K562 (cell line): ENCODE measurements around the gene ZNF800. TPM values are rescaled to one million over a fixed set of nuclear protein-coding genes. Genes with fewer than 3 reads are reported as not detected.

Source experiments
- ATAC-seq: fragments of 200-7000 bp; cut with Tn5 transposase; 3 replicates; pipeline ENCODE4 v1.9.1; 2020; ENCODE audit warnings: moderate library complexity
- BruUV-seq: library from RNA; stranded (reverse); fragments of 400-500 nt; replicated peaks from 2 replicates; lab custom pipeline; 2021; lab: Mats Ljungman, UMichigan
- CTCF ChIA-PET: fragments of 300-600 bp; formaldehyde crosslinking; extraction: SDS; loops from one replicate; lab custom pipeline; 2021; ENCODE audit warnings: low intra/inter-chr PET ratio; lab: Yijun Ruan, JAX
- POLR2A ChIA-PET: fragments of 300-600, 350-650 bp; sonication (Branson Sonifier 250); formaldehyde crosslinking; extraction: SDS; loops from one replicate; lab custom pipeline; 2021; ENCODE audit warnings: antibody characterized with exemption, inconsistent platforms; lab: Yijun Ruan, JAX
- DNase-seq, 4 experiments: peaks; one replicate each; pipeline versions ENCODE4 v3.0.0 to v3.0.0-alpha.2; 2011 to 2018; ENCODE audit warnings: low spot score in 3 of 4, mixed read lengths in 3 of 4; ENCODE audit errors: extremely low read depth in 1 of 4
- FAIRE-seq: peaks from 2 replicates; lab custom pipeline; 2011; peaks lifted over from hg19 to GRCh38; lab: Jason Lieb, UNC
- H2AFZ ChIP-seq: 2 replicates; pipeline ENCODE4 v1.6.0; 2011; ENCODE audit warnings: low read depth, low read length, control low read depth, inconsistent platforms
- H3K27ac ChIP-seq: fragments of 200-600 bp; 3 replicates; pipeline ENCODE4 v1.8.0; 2011; ENCODE audit warnings: low read depth, mild to moderate bottlenecking, control low read depth, inconsistent platforms, low read length, moderate library complexity, mixed read lengths; ENCODE audit errors: extremely low read depth
- H3K27me3 ChIP-seq, 2 experiments: fragments of 300-600 bp in 1 of 2; 2 replicates in 1 of 2; 3 replicates in 1 of 2; pipeline versions ENCODE4 v1.6.0 to v1.8.0; 2011; ENCODE audit warnings: inconsistent platforms in 2 of 2, low read length in 2 of 2, mild to moderate bottlenecking in 1 of 2, mixed read lengths in 1 of 2, moderate library complexity in 1 of 2; ENCODE audit not compliant: control insufficient read depth in 2 of 2, insufficient read depth in 2 of 2
- H3K36me3 ChIP-seq: fragments of 300-600 bp; 3 replicates; pipeline ENCODE4 v1.8.0; 2011; ENCODE audit warnings: mild to moderate bottlenecking, low read length, inconsistent platforms; ENCODE audit not compliant: control insufficient read depth, insufficient read depth
- H3K4me1 ChIP-seq, 2 experiments: fragments of 200-600 bp in 1 of 2; replicated peaks in 1 of 2; 2 replicates in 1 of 2; 3 replicates in 1 of 2; pipeline versions ENCODE4 v1.5.1 to v1.8.0; 2011; ENCODE audit warnings: inconsistent platforms in 2 of 2, low read length in 2 of 2, mild to moderate bottlenecking in 1 of 2, mixed read lengths in 1 of 2, moderate library complexity in 1 of 2; ENCODE audit not compliant: control insufficient read depth in 2 of 2, insufficient read depth in 2 of 2
- H3K4me2 ChIP-seq: 2 replicates; pipeline ENCODE4 v1.6.1; 2011; ENCODE audit warnings: low read length, control low read depth, inconsistent platforms, mixed read lengths; ENCODE audit not compliant: insufficient read depth
- H3K4me3 ChIP-seq: fragments of 200-600 bp; sonication (generic), shearing (Covaris generic); 2 replicates; pipeline ENCODE4 v1.5.1; 2016; ENCODE audit warnings: control low read depth, inconsistent platforms
- H3K79me2 ChIP-seq: fragments of 200-600 bp; 3 replicates; pipeline ENCODE4 v1.8.0; 2011; ENCODE audit warnings: low read length, inconsistent platforms; ENCODE audit not compliant: control insufficient read depth, insufficient read depth
- H3K9ac ChIP-seq, 2 experiments: 2 replicates each; pipeline versions ENCODE4 v1.6.0 to v1.6.1; 2011; ENCODE audit warnings: low read depth in 2 of 2, low read length in 2 of 2, control low read depth in 1 of 2, inconsistent platforms in 1 of 2, mild to moderate bottlenecking in 1 of 2, mixed read lengths in 1 of 2; ENCODE audit not compliant: insufficient read depth in 1 of 2
- H3K9me1 ChIP-seq: one replicate; pipeline ENCODE4 v1.6.0; 2011; ENCODE audit warnings: inconsistent platforms, mild to moderate bottlenecking, low read length, moderate library complexity; ENCODE audit not compliant: control insufficient read depth, insufficient read depth
- H3K9me3 ChIP-seq: replicated peaks from 2 replicates; pipeline ENCODE4 v1.5.1; 2011; ENCODE audit warnings: low read depth, low read length, inconsistent platforms; ENCODE audit not compliant: control insufficient read depth, insufficient read depth
- H4K20me1 ChIP-seq: replicated peaks from 2 replicates; pipeline ENCODE4 v1.6.1; 2011; ENCODE audit warnings: low read length, inconsistent platforms, mixed read lengths; ENCODE audit not compliant: control insufficient read depth, insufficient read depth
- CHCHD3 ChIP-seq: fragments of 250-450 bp; sonication (Bioruptor Pico); IDR thresholded peaks from 2 replicates; pipeline ENCODE4 v2.1.2; 2022; ENCODE audit warnings: mild to moderate bottlenecking
- CHD2 ChIP-seq: IDR thresholded peaks from 2 replicates; pipeline ENCODE4 v1.6.1; 2011; ENCODE audit warnings: low read depth, low read length
- FOSL1 ChIP-seq: fragments of 200-800 bp; sonication (Bioruptor generic); conservative IDR thresholded peaks from 2 replicates; pipeline ENCODE4 v1.6.1; 2016; ENCODE audit warnings: missing genetic modification characterization, missing compliant biosample characterization
- MTF1 ChIP-seq: fragments of 250-450 bp; sonication (Bioruptor Pico); IDR thresholded peaks from 2 replicates; pipeline ENCODE4 v1.9.0; 2021; ENCODE audit warnings: moderate library complexity, mild to moderate bottlenecking, inconsistent platforms, borderline replicate concordance
- NCOA4 ChIP-seq: fragments of 450-650 bp; IDR thresholded peaks from 2 replicates; pipeline ENCODE4 v1.6.1; 2018; ENCODE audit warnings: mild to moderate bottlenecking; ENCODE audit not compliant: partially characterized antibody
- WHSC1 ChIP-seq: IDR thresholded peaks from one replicate; pipeline ENCODE4 v1.6.1; 2012; ENCODE audit warnings: low read length, control low read depth, inconsistent platforms
- ZNF507 ChIP-seq: conservative IDR thresholded peaks from 2 replicates; pipeline ENCODE4 v1.6.1; 2017; ENCODE audit warnings: missing genetic modification characterization, missing compliant biosample characterization
- ZNF766 ChIP-seq: fragments of 200-800 bp; sonication (Bioruptor generic); conservative IDR thresholded peaks from 2 replicates; pipeline ENCODE4 v1.6.1; 2016; ENCODE audit warnings: missing genetic modification characterization, missing compliant biosample characterization
- in situ Hi-C: fragments of 300-500 bp; cut with MboI; formaldehyde crosslinking; loops from 4 replicates; pipeline ENCODE4 v1.15.0; 2018; ENCODE audit warnings: inconsistent platforms, mixed read lengths
- intact Hi-C: fragments of 100-400 bp; cut with micrococcal nuclease; formaldehyde crosslinking; loops from 2 replicates; pipeline ENCODE4 v1.14.2; 2022
- polyA plus RNA-seq, 8 experiments: library from polyadenylated mRNA; depleted of rRNA in 4 of 8; stranded (reverse) in 5 of 8; unstranded in 3 of 8; fragments of >200 nt; fragmentation: Nextera tagmentation in 2 of 8; fragmentation: Illumina TruSeq in 1 of 8; extraction: Ambion mirVana in 2 of 8; extraction: Trizol in 1 of 8; gene quantifications; 2 replicates each; pipeline versions ENCODE4 v1.2.1 to v1.2.3, GENCODE V29; 2011 to 2014; ENCODE audit warnings: inconsistent platforms in 1 of 8, missing spikeins in 1 of 8
- total RNA-seq, 7 experiments: library from RNA; depleted of rRNA in 6 of 7; stranded (reverse); fragments of >200 nt in 6 of 7; fragmentation: Illumina TruSeq in 2 of 7; extraction: Trizol in 2 of 7; gene quantifications; 2 replicates each; pipeline versions ENCODE4 v1.2.1 to v1.2.3, GENCODE V29; 2011 to 2021; ENCODE audit warnings: low replicate concordance in 1 of 7
- TF ChIP-seq, protein P1 (sequence below): fragments of 450-650 bp; formaldehyde crosslinking; IDR thresholded peaks from 2 replicates; pipeline ENCODE4 v1.4.0; 2020; ENCODE audit warnings: mild to moderate bottlenecking, mixed read lengths

The ZNF800 gene
- total and polyA plus RNA-seq, 9 of the 15 experiments (the other 6 are each of a cell fraction or from before 2014, with no cell fraction given): 7.5 to 58.3 (median 33.4) TPM

DNA sequence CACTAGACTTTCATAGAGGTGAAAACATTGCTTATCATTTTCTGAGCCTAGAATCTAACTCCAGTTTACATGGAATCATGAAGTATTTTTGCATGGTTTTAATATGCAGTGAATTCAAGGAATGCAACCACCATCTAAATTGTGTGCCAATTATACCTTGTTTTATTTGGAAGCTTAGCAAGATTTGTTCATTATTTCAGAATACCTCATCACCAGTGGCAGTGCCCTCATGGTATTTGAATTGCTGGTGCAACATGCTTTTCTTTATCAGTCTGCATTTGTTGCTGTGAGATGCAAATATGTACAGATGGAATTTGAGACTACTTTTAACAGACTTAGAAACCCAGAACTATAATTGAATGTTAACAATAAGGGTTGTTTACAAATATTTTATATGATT lies 18.7 kb upstream of the ZNF800 start:
- H3K9ac ChIP-seq: no peak overlapping the region
- H3K4me2 ChIP-seq: no peak overlapping the region
- H3K4me3 ChIP-seq: no peak overlapping the region
- BruUV-seq: no TSS peak
- FAIRE-seq (no peak), DNase-seq (no peak), ATAC-seq (no peak)
- H2AFZ ChIP-seq: no peak overlapping the region
- no peak for TF ChIP-seq CHCHD3 (CRISPR knock-in tag)
- TF ChIP-seq CHD2: no peak
- TF ChIP-seq WHSC1: no peak
- no peak for TF ChIP-seq FOSL1 (tag)
- TF ChIP-seq ZNF507 (tag): no peak
- TF ChIP-seq MTF1 (CRISPR knock-in tag): no peak
- no peak for TF ChIP-seq NCOA4
- TF ChIP-seq ZNF766 (CRISPR knock-in tag): no peak
- TF ChIP-seq, protein P1, sequence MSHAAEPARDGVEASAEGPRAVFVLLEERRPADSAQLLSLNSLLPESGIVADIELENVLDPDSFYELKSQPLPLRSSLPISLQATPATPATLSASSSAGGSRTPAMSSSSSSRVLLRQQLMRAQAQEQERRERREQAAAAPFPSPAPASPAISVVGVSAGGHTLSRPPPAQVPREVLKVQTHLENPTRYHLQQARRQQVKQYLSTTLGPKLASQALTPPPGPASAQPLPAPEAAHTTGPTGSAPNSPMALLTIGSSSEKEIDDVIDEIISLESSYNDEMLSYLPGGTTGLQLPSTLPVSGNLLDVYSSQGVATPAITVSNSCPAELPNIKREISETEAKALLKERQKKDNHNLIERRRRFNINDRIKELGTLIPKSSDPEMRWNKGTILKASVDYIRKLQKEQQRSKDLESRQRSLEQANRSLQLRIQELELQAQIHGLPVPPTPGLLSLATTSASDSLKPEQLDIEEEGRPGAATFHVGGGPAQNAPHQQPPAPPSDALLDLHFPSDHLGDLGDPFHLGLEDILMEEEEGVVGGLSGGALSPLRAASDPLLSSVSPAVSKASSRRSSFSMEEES (CRISPR knock-in tag): no peak
- H3K36me3 ChIP-seq: no peaks in the 10 kb centered on the region
- no peaks in the 10 kb centered on the region for H3K9me1 ChIP-seq
- H3K27ac ChIP-seq: no peak overlapping the region
- H3K79me2 ChIP-seq: no peaks in the 10 kb centered on the region
- H4K20me1 ChIP-seq: no peaks in the 10 kb centered on the region
- peaks cover 6 to 8% of the 10 kb centered on the region in 2 experiments; a peak in 4 of 5 replicates for H3K27me3 ChIP-seq
- intact Hi-C loops (no loop called here), in situ Hi-C loops (no loop called here)
- CTCF ChIA-PET: no interaction called here
- H3K4me1 ChIP-seq: no peaks in the 10 kb centered on the region
- POLR2A ChIA-PET: no interaction called here
- no peaks in the 10 kb centered on the region for H3K9me3 ChIP-seq
